Caco-2 (cell line): Measurements from ENCODE around the gene C2orf76. TPM values are rescaled to one million over a fixed set of nuclear protein-coding genes. Genes with fewer than 3 reads are reported as not detected.

ENCODE experiments used
- BruUV-seq: library from RNA; stranded (reverse); fragments of 400-500 nt; replicated peaks from 2 replicates; lab custom pipeline; 2021; lab: Mats Ljungman, UMichigan
- CTCF ChIA-PET: fragments of 300-600 bp; sonication (Branson Sonifier 250); formaldehyde crosslinking; loops from one replicate; lab custom pipeline; 2022; ENCODE audit warnings: antibody characterized with exemption; lab: Charles Lee
- POLR2A ChIA-PET: fragments of 300-600 bp; sonication (Branson Sonifier 250); formaldehyde crosslinking; loops from one replicate; lab custom pipeline; 2022; ENCODE audit warnings: antibody characterized with exemption; lab: Charles Lee
- DNase-seq, 2 experiments: peaks; one replicate each; pipeline versions ENCODE4 v3.0.0 to v3.0.0-alpha.2; 2020 to 2022
- H3K27me3 ChIP-seq: replicated peaks from 2 replicates; pipeline ENCODE4 v1.6.0; 2011; ENCODE audit warnings: low read length; ENCODE audit not compliant: control insufficient read depth, insufficient read depth
- H3K36me3 ChIP-seq: 2 replicates; pipeline ENCODE4 v1.5.1; 2011; ENCODE audit warnings: low read length; ENCODE audit not compliant: control insufficient read depth, insufficient read depth
- H3K4me1 ChIP-seq: fragments of 250-450 bp; sonication (Bioruptor Pico); 2 replicates; pipeline ENCODE4 v1.5.1; 2020; ENCODE audit warnings: mild to moderate bottlenecking
- H3K4me3 ChIP-seq: 2 replicates; pipeline ENCODE4 v1.5.1; 2011; ENCODE audit warnings: low read depth, mild to moderate bottlenecking, control low read depth, low read length
- H3K9me3 ChIP-seq: fragments of 250-450 bp; sonication (Bioruptor Pico); 2 replicates; pipeline ENCODE4 v1.5.1; 2020; ENCODE audit warnings: mild to moderate bottlenecking, moderate library complexity
- H3K27ac Mint-ChIP-seq: one replicate; pipeline ENCODE4 v1.8.0; 2022; ENCODE audit warnings: mixed read lengths; ENCODE audit not compliant: unreplicated experiment
- H3K27me3 Mint-ChIP-seq: one replicate; pipeline ENCODE4 v1.8.0; 2022; ENCODE audit warnings: mixed read lengths; ENCODE audit not compliant: insufficient read depth, unreplicated experiment
- H3K36me3 Mint-ChIP-seq: one replicate; pipeline ENCODE4 v1.8.0; 2022; ENCODE audit warnings: mild to moderate bottlenecking, mixed read lengths; ENCODE audit not compliant: insufficient read depth, unreplicated experiment
- H3K4me1 Mint-ChIP-seq: one replicate; pipeline ENCODE4 v1.8.0; 2022; ENCODE audit warnings: low read depth, mixed read lengths; ENCODE audit not compliant: unreplicated experiment
- H3K4me3 Mint-ChIP-seq: one replicate; pipeline ENCODE4 v1.8.0; 2022; ENCODE audit warnings: mild to moderate bottlenecking, moderate library complexity, mixed read lengths; ENCODE audit not compliant: unreplicated experiment
- H3K9me3 Mint-ChIP-seq: one replicate; pipeline ENCODE4 v1.8.0; 2022; ENCODE audit warnings: mixed read lengths; ENCODE audit not compliant: unreplicated experiment
- CTCF ChIP-seq, 2 experiments: fragments of 200-600 bp in 1 of 2; IDR thresholded peaks; 1 replicate in 1 of 2; 2 replicates in 1 of 2; pipeline versions ENCODE4 v1.5.1 to v1.8.0; 2011 to 2022; ENCODE audit warnings: antibody characterized with exemption in 1 of 2, control low read depth in 1 of 2, inconsistent platforms in 1 of 2, low read depth in 1 of 2, low read length in 1 of 2, mild to moderate bottlenecking in 1 of 2, moderate library complexity in 1 of 2; ENCODE audit not compliant: insufficient read depth in 1 of 2, severe bottlenecking in 1 of 2, unreplicated experiment in 1 of 2
- intact Hi-C: fragments of 100-400 bp; cut with micrococcal nuclease; formaldehyde crosslinking; loops from one replicate; pipeline ENCODE4 v1.10.0; 2022; ENCODE audit not compliant: unreplicated experiment
- total RNA-seq: library from RNA; stranded (reverse); gene quantifications from 2 replicates; pipeline ENCODE4 v1.2.3, GENCODE V29; 2022

The C2orf76 gene
- total RNA-seq, 1 experiment from 2014 or later = 6.5 TPM

GRCh38 chr2:119260646-119261492 lies 105.8 kb downstream of the C2orf76 start:
- Mint-ChIP-seq H3K27me3 (no peaks in the 10 kb centered on the region), H3K4me1 (peaks cover 20% of the 10 kb centered on the region)
- intact Hi-C loops = no loop called here

GRCh38 chr2:119259296-119259860 lies 107.3 kb downstream of the C2orf76 start:
- Mint-ChIP-seq H3K27me3 (no peaks in the 10 kb centered on the region), H3K9me3 (no peaks in the 10 kb centered on the region), H3K27ac (peak overlapping the region; percentile 91), H3K4me3 (no peak overlapping the region), H3K36me3 (peaks cover 5% of the 10 kb centered on the region), H3K4me1 (peaks cover 22% of the 10 kb centered on the region)
- peaks cover 45% of the 10 kb centered on the region for H3K4me1 ChIP-seq
- BruUV-seq = no TSS peak
- POLR2A ChIA-PET = no interaction called here
- no peaks in the 10 kb centered on the region for H3K27me3 ChIP-seq
- intact Hi-C loops = loop anchor here (2.0 kb wide), 1 partner anchor 35 kb away; no protein-coding TSS in a partner anchor
- no peak overlapping the region for H3K4me3 ChIP-seq
- CTCF ChIA-PET = interaction anchor here (0.6 kb wide), 1 partner anchor 248 kb away, joined by 3 read pairs; no protein-coding TSS in a partner anchor
- H3K9me3 ChIP-seq = no peaks in the 10 kb centered on the region
- H3K36me3 ChIP-seq = peaks cover 2% of the 10 kb centered on the region; the same call in 1 of the 2 replicates
- TF ChIP-seq CTCF (IDR thresholded peaks at IDR 0.05; ENCODE audit: insufficient read depth in 1 of 2, low read depth in 1 of 2, low read length in 1 of 2, severe bottlenecking in 1 of 2, unreplicated experiment in 1 of 2) = no peak
- DNase-seq = no peak

More at GRCh38 chr2:119260646-119261492, 105.8 kb downstream of the C2orf76 start:
- TF ChIP-seq CTCF (IDR thresholded peaks at IDR 0.05; ENCODE audit: insufficient read depth in 1 of 2, low read depth in 1 of 2, low read length in 1 of 2, severe bottlenecking in 1 of 2, unreplicated experiment in 1 of 2) = no peak
- POLR2A ChIA-PET = no interaction called here
- Histone ChIP-seq H3K27me3 (no peaks in the 10 kb centered on the region), H3K4me1 (peaks cover 40% of the 10 kb centered on the region), H3K4me3 (no peak overlapping the region), H3K36me3 (peaks cover 2% of the 10 kb centered on the region; the same call in 1 of the 2 replicates), H3K9me3 (no peaks in the 10 kb centered on the region)
- Mint-ChIP-seq H3K36me3 (peaks cover 5% of the 10 kb centered on the region), H3K27ac (peak overlapping the region; percentile 73), H3K9me3 (no peaks in the 10 kb centered on the region), H3K4me3 (no peak overlapping the region)
- no peak for DNase-seq
- no TSS peak for BruUV-seq
- CTCF ChIA-PET = interaction anchor here (0.6 kb wide), 1 partner anchor 181 kb away, joined by 3 read pairs; no protein-coding TSS in a partner anchor

- no peak for TF ChIP-seq CTCF (IDR thresholded peaks at IDR 0.05; ENCODE audit: insufficient read depth in 1 of 2, low read depth in 1 of 2, low read length in 1 of 2, severe bottlenecking in 1 of 2, unreplicated experiment in 1 of 2)
- H3K27ac Mint-ChIP-seq = peak overlapping the region; percentile 91
- no peaks in the 10 kb centered on the region for H3K9me3 ChIP-seq
- H3K4me3 ChIP-seq = no peak overlapping the region
- H3K9me3 Mint-ChIP-seq = no peaks in the 10 kb centered on the region
- H3K27me3 Mint-ChIP-seq = no peaks in the 10 kb centered on the region
- H3K4me1 Mint-ChIP-seq = peaks cover 22% of the 10 kb centered on the region
- H3K4me3 Mint-ChIP-seq = no peak overlapping the region
- H3K36me3 Mint-ChIP-seq = peaks cover 5% of the 10 kb centered on the region
- intact Hi-C loops = no loop called here
- peaks cover 2% of the 10 kb centered on the region; the same call in 1 of the 2 replicates for H3K36me3 ChIP-seq
- no TSS peak for BruUV-seq
- DNase-seq = no peak
- ChIA-PET POLR2A (no interaction called here), CTCF (no interaction called here)
- H3K4me1 ChIP-seq = peaks cover 45% of the 10 kb centered on the region
- H3K27me3 ChIP-seq = no peaks in the 10 kb centered on the region
These were observed 109.4 kb downstream of the C2orf76 start for GRCh38 chr2:119257198-119257597.
